GF-D8 (cell line): ENCODE data around the gene CGB2.
"Not testable (repeated sequence)": the region's sequence is repeated elsewhere in the genome, so short reads cannot be mapped to it uniquely, and the experiment has no call there.

Experiments used
- DNase-seq: peaks from one replicate; lab custom pipeline; 2025; lab: John Stamatoyannopoulos, UW

CGB2 gene

DNA sequence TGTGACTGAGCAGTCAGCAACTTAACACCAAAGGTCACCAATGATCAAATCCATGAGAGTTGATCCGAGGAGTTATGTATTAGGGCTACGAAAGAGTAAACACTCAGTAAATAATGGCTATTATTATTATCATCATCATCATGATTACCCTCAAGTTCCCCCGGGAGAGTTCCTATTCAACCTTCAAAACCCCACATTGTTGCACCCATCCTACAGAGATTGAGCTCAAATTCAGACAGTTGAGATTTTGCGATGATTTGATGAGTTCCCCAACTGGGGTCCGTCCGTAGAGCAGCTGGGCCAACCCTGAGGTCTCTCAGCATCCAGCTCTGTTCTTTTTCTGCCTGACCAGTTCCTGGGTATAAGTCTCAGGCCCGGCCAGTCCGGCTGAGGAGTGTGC, 6.4 kb downstream of the CGB2 start:
- DNase-seq = not testable (repeated sequence)

- DNase-seq = not testable (repeated sequence)
Observed at GRCh38 chr19:49038557-49039276, 7.0 kb downstream of the CGB2 start.

- DNase-seq = not testable (repeated sequence)
Observed at GRCh38 chr19:49039736-49040135, 8.0 kb downstream of the CGB2 start.

- DNase-seq = no peak
Observed at GRCh38 chr19:49042177-49042576, 10.5 kb downstream of the CGB2 start.

- not testable (repeated sequence) for DNase-seq
Observed at GRCh38 chr19:49042666-49043065, 11.0 kb downstream of the CGB2 start.

GRCh38 chr19:49043548-49043947, 11.9 kb downstream of the CGB2 start, which contains the start of gene CGB5:
TSS of gene CGB5 (plus strand) at chr19:49043848. CDS start at chr19:49044210, 362 bp downstream.
- not testable (repeated sequence) for DNase-seq

- DNase-seq = not testable (repeated sequence)
Observed at GRCh38 chr19:49049011-49049410, 17.3 kb downstream of the CGB2 start, which contains the start of gene CGB8. TSS of gene CGB8 (minus strand) at chr19:49049111. CDS start at chr19:49048739, 372 bp downstream.

GRCh38 chr19:49049834-49050233, 18.1 kb downstream of the CGB2 start:
- not testable (repeated sequence) for DNase-seq

DNA sequence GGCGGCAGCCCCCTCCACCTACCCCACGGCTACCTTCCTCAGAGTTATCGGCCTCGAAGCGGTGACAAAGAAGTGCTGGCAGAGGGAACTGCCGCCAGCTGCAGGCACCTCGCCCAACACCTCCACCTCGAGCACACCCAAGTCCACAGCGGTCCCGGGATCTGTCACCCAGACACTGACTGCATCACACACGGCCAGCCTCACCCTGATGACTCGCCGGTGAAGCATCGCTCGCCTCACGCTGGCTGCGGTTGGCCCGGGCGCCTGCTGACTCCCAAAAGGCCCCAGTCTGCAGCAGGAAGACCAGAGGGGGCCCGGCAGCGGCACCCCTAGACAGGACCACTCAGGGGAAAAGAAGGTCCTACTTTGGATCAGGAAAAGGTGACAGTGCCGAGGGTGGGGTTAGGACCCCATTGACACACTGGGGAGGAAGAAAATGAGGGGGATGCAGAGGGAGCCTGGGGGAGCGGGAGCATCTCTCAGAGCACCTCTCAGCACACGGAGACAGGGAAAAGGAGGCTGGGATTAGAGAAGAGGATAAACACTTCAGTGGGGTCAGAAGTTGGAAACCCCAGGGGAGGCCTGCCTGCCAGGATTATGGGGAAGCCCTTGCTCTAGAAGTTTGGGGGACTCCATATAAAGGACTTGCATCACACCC, 18.8 kb downstream of the CGB2 start:
- DNase-seq = not testable (repeated sequence)

- DNase-seq = no peak
Observed at GRCh38 chr19:49056101-49056901, 24.6 kb downstream of the CGB2 start.

- not testable (repeated sequence) for DNase-seq
Observed at GRCh38 chr19:49056902-49057596, 25.4 kb downstream of the CGB2 start.

- no peak for DNase-seq
Observed at GRCh38 chr19:49057636-49058234, 26.0 kb downstream of the CGB2 start, which contains the start of gene CGB7. TSS of gene CGB7 (minus strand) at chr19:49057749. CDS start at chr19:49055375, 2,374 bp downstream.

DNA sequence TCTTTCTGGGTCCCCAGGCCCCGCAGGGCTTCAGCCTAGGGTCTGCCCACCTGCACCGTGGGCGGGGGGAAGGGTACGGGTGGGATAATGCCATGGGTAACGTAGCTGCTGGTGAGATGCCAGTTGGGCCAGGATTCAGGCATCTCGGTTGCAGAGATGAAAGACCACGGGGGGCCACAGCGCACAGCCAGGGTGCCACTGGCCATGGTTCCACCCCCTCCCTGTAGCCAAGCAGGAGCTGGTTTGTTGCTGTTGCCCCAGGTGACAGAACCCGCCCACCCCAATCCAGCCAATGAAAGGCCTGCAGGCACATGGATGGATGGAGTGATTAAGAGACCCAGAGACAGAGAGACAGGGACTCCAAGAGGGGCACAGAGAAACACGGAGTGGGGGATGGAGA, 26.9 kb downstream of the CGB2 start:
- DNase-seq = no peak

GRCh38 chr19:49059053-49059452, 27.4 kb downstream of the CGB2 start:
- no peak for DNase-seq

GRCh38 chr19:49061000-49061399, 29.3 kb downstream of the CGB2 start:
- no peak for DNase-seq

- no peak for DNase-seq
Observed at GRCh38 chr19:49061445-49061844, 29.8 kb downstream of the CGB2 start.

GRCh38 chr19:49064029-49064629, 32.4 kb downstream of the CGB2 start:
- no peak for DNase-seq

DNA sequence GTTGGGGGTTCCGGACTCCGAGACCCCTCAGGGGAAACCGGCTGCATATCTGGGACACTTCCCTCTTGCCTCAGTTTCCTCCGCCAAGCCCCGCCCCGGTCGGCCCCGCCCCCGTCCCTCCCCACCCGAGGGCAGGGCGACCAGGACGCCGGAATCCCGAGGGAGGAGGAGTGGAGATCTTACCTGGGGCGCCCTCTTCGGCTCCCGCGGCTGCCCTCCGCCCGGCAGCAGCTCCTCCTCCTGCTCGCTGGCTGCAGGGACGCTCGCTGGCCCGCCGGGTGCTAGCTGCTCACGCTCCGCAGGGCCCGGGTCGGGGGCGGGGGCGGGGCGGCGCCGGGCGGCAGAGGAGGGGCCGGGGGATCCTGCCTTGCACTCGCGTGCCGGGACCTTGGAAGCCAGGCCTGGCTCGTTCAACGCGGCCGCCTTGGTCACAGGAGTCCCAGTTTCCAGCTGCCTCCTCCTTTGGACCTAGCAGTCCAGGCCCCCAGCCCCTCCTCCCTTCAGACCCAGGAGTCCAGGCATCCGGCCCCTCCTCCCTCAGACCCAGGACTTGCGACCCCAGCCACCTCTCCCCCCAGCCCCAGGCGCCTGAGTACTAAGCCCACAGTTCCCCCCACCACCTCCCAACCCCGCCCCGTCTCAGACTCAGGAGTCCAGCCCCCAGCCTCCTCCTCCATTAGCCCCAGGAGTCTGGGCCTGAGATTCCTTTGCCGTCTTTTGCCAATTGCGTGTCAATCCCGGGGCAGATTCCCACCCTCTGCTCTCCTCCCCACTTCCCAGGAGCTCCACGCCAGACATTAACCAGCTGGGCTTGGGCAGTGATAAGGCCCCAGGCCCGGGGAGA, 33.3 kb downstream of the CGB2 start, which contains the start of gene NTF4:
TSS of gene NTF4 (minus strand) at position 51 of the 844 bp plus-strand sequence. CDS start 2,821 bp downstream, outside the sequence.
- no peak for DNase-seq

DNA sequence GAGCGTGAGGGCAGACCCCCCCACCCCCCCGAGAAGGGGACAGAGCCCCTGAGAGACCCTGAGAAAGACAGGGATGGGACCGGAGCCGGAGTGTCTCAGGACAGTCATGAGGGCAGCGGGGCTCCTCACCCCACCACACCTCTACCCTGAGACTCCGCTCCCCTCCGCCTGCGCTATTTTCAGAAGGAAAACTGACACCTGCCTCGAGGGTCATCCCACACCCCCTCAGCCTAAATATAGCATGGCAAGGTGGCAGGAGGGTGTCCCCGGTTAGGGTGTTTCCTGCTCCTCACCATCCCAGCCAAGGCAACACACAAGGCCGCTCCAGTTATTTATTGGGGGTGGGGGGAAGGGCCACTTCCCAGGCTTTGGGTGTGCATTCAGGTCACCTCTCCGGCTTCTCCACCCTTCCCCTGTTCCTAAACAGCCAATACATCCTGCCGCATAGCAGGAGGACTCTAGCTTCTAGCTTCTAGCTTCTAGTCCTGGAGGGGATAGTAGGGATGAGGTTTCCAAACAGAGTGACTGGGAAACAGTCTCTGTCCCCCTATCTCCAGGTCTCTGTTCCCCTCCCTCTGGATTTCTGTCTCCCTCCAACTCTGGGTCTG, 34.3 kb downstream of the CGB2 start:
- no peak for DNase-seq
